HG03460 (cell line): ENCODE data around the gene ANO8.

ENCODE experiments used
- ATAC-seq: cut with Tn5 transposase; IDR thresholded peaks from one replicate; pipeline ENCODE4 v1.9.1; 2021; ENCODE audit not compliant: unreplicated experiment

ANO8 gene

DNA sequence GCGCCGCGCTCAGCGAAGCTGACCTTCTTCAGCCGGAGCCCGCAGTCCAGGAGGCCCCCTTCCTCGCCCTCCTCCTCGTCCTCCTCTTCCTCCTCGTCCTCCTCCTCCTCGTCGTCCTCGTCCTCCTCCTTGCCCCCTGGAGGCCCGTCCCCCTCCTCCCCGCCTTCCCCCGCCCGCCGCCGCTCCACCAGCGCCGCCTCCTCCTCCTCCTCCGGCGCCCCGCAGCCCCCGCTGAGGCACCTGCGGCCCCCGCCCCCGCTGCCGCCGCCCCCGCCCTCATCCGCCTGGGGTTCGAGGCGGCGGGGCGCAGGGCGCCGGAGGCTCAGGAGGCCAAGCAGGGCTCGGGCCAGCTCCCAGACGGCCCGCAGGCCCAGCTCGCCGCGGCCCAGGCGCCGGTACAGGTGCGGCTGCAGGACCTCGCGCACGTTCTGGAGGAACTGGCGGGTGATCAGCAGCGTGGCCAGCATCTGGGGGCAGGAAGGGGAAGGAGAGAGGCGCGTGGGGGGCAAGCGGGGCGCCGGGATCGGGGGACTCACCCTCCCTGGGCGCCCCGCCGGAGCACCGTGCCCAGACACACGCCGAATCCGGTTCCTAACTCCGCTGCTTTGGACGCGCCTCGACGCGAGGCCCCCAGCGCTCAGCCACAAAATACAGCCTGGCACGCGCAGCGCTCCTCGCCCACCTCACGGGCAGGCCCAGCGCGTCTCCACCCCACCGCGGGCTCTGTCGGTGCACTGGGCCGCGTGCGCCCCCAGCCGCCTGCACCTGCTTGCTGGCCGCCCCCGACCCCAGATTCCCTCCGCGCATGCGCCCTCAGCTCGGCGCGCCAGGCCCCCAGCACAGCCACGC lies 5.9 kb downstream of the ANO8 start:
- no peak for ATAC-seq

DNA sequence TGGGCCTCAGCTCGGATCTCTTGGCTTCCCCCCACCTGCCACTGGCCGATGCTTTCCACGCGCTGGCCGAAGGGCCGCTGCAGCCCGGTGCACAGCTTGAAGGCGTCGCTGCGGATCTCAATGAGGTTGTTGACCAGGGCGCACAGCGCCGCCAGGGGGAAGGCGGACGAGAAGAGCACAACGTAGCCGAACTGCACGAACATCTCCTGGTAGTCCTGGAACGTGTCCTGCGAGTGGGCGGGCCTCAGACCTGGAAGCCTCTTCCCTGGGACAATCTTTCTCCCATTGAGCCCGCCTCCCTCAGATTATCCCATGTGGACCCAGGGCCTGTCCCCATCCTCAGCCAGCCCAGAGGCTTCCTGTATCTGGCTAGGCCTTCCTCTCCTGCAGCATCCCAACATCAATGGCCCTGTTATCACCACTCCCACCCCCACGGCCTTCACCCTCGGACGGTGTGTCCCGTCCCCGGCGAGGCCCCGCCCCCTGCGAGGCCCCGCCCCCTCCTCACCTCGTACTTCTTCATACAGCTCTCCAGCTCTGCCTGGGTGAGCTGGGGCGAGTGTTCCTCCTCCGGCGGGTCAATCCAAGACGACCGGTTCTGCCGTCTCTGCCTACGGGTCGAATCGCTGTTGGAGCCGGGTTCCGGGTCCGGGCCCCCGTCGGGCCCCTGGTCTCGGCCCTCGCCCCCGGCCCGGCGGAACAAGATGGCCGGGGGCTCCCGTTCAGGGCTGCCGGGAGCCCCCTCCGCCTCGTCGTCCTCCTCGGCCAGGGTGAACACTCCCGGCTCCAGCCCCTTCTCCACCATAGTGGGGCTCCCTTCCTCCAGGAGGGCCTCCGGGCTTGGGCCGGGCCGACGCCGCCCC lies 6.8 kb downstream of the ANO8 start:
- no peak for ATAC-seq

DNA sequence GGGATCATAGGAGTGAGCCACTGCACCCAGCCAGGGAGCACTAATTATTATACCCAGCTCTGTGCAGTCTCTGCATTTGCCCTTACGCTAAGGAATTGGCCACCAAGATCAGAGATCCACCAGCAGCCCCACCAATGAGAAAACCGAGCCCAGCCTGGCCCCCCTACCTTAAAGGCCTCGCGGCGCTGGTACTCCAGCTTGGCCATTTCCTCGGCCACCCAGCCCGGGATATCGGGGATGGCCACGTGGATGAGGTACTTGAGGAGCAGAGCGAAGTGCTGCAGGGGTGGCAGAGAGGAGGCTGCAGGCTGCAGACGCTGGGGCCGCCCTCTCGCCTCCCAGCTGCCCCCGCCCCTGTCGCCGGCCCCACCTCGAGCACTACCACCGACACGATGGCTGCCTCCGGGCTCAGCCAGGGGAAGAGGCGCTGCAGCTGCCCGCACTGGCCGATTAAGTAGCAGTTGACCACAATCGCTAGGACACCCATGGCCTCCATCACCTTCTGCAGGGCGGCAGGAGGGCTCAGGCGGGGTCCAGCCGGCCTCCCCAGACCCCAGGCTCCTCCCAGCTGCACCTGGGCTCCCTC lies 7.5 kb downstream of the ANO8 start:
- no peak for ATAC-seq

DNA sequence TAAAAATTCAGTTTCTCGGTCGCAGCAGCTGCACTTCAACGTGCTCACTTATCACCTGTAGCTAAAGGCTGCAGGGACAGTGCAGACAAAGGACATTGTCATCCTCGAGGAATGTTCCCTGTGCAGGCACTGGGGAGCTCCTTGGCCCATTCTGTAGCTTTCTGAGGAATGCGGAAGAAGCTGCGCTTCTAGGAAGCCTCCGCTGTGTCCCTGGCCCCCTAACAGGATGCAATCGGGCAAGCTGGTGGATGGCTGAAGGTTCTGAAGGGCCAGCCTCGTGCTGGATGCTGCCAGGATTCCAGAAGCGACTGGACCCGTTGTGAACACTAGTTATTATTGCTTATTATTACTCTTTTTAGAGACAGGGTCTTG lies 8.1 kb downstream of the ANO8 start:
- ATAC-seq, result no peak

DNA sequence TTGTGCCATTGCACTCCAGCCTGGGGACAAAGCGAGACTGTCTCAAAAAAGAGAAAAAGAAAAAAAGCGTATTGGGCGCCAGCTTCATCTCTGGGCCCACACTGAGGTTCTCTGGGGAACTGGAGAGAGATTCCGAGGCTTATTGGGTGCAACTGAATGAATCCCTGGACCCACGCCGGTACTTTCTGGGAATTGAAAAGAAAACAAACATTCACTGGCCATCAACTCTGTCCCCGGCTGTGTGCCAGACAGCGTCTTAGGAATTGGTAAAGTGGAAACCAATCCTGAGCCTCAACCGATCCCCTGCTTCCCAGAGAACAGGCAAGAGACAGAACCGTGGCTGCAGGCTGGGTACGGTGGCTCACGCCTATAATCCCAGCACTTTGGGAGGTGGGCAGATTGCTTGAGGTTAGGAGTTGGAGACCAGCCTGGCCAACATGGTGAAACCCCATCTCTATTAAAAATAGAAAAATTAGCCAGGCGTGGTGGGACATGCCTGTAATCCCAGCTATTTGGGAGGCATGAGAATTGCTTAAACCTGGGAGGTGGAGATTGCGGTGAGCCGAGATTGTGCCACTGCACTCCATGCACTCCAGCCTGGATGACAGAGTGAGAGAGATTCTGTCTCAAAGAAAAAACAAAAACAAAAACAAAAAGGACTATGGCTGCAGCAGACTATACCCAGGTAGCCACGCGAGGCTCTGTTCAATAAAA lies 8.6 kb downstream of the ANO8 start:
- no peak for ATAC-seq

- no peak for ATAC-seq
These were observed 9.5 kb downstream of the ANO8 start for GRCh38 chr19:17325133-17325532.

DNA sequence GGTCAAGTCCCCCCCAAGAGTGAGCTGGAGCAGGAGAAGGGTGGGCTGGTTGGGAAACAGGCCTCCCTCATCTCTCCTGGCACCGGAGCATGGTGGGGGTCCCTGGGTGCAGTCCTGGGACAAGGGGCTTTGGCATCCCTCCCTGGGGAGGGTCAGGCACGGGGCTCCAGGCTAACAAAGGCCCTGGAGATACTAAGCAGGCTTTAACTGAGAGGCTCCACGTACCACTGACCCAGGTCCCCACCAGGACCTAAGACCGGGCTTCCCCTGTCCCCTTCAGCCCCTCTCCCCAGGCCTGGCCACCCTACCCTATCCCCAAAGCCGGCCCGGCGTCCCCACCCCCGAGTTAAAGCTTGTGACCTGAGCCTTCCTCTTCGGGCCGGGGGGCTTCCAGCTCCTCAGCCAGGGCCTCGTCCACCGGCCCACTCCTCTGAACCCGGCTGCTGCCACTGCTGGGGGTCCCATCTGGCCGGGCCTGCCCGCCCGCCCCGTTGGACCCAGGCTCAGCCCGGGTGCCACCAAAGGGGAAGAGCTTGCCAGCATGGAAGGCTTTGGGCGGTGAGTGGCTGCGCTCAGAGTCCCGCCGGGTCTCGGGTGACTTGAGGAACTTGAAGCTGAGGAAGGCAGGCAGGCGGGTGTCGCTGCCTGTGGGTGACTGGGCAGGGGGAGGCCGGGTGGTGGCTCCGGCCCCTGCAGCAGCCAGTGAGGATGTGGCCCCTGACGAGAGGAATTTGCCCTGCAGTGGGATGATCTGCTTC lies 10.1 kb downstream of the ANO8 start:
- ATAC-seq, result no peak

DNA sequence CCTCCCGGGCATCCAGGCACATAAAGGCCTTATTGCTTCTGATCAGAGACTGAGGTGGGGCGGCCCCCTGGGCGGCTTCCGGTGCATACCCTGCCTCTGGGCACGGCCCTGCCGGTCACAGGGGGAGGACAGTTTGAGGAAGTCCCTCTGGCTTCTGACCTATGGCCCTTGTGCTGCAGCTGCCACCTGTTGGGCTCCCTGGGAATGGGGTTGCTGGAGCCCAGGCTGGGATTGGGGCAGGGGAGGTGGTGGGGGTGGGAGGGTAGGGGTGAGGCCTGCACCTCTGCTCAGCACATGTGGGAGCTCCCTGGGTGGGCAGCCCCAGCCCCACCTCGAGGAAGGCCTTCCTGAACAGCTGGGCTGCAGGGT lies 10.7 kb downstream of the ANO8 start:
- ATAC-seq, result no peak

DNA sequence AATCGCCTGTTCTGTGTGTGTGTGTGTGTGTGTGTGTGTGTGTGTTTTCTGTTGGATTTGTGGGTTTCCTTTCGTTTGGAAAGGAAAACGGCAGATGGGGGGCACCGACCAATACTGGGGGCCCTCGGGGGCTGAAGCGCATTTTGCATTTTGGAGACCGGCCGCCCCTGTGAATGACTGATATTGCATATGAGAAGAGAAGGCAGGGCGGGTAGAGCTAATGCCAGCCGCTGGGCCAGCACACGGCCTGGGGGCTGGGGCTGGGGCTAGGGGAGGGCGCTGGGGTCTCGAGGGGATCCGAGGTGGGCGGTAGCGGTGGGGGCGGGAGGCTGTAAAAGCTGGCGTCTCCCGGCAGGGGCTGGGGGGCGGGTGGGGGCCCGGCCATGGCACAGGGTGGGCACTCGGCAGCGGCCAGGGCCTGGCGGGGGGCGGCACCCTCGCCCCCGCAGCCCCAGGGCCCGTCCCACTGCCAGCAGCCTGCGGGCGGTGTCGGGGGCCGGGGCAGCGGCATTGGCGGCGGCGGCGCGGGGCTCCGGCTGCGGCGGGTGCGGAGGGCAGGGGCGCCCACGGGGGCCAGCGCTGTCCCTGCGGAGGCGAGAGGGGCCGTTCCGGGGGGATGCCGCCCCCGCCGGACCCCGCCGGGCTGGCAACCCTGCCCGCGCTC lies 11.2 kb downstream of the ANO8 start:
- ATAC-seq, result no peak

DNA sequence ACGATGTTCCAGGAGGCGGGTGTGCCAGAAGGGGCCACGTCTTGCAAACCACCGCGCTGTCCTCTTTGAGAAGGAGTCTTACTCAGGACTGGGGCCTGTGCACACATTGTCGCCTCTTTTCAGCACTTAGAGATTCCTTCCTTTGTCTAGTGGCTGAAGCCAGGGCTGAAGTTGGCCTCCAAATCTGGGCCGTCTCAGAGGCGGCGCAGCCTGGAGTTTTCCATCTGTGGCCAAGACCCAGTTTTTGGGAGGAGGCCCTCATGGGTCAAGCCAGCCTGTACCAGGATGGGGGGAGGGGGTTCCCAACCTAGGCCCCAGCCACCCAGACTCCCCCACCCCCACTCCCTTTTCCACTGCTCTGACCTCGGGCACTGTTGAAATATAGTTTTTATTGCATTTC lies 11.8 kb downstream of the ANO8 start:
- no peak for ATAC-seq

DNA sequence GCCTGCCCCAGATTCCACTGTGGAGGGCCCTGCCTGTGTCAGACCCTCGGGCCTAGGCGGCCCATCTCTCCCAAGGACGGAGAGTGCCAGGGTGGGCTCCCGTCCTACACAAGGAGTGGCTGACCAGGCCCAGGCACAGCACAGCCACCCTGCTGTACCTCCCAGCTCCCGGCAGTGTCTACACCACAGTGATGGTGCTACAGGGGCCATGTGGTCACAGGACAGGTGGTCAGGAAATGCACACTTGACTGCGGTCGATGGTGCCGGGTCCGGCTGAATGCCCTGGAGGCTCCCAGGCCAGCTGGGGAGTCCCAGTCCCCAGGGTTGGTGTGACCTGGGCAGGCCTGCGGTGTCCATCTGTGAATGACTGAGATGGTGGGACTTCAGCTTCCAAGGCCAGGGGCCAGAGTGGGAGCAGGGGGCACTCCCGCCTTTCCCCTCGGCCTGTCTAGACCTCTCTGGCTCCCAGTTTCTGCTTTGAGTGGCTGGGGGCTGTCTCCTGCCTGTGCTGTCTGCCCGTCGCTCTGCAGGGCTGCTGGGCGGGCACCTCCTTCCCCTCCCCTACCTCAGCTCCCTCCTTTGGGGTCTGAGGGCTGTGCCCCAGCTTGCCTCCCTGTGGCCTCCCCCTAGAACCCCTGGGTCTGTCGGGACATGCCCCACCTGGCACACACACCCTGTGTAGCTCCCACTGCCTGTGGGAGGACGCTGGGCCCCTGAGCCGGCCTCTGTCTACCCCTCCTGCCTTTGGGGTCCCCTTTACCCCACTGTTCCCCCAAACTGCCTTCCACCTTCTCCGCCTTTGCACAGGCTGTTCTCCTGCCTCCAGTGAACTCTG lies 12.8 kb downstream of the ANO8 start:
- ATAC-seq, result no peak

DNA sequence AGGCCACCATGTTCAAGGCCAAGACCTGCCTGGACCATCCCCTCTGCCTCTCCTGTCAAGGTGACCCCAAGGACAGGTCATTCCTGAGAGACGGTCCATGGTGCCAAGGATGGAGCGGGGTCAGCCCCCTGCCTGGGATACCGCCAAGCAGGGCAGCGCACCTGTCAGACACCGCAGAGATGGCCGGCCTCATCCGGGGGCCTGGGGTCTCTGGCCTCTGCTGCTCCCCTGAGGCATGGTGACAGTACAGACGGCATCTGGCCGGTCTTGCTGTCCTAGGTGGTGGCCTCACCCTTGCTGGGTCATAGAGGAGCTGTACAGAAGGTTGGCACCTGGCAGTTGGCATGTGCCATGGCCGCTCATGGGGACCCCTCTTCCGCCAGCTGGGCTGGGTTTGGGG lies 14.2 kb downstream of the ANO8 start:
- ATAC-seq, result no peak

DNA sequence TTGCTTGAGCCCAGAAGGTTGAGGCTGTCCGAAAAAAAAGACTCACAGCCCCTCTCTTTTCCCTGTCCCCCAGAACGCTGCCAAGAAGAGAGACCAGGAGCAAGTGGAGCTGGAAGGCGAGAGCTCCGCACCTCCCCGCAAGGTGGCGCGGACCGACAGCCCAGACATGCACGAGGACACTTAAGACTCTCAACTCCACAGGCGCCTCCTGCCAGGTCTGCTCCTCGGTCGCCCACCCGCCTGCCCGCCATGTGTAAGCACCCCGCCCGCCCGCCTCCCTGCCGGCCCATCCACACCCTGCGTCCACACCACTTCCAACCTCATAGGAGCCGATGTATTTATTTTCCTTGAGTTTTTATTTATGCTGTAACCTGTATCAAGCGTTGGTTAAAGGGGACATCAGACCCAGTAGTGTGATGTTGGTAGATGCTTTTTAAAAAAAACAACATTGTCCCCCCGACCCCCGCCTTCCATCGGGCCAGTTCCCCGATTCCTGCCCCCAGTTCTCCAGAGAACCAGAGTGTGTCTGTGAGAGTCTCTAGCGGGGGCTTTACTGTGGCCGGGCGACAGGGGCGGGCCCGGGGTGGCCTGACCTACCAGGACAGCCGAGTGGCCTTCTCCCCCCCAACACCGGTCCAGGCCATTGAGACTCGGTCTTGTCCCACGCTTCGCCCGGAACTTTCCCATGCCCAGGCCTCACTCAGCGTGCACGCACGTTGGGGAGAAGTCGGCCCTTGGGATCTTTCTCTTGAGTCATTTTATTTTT lies 15.0 kb downstream of the ANO8 start:
- ATAC-seq, result no peak

DNA sequence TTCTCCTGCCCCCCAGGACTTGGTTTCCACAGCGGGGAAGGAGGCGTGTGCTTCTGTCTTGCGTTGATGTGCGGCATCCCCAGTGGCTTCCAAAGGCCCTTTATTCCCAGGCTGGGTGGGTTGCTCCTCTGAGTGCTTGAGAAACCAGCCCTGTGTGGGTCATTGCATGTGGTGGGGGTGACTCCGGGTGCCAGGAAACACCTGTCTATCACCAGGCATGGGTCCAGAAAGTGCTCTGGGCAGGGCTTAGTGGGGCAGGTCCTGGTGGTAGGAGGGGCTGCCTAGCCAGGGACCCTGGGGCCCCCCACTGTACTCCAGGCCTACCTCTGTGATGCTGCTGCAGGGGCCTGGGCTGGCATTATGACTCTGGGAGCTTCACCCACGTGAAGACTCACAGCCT lies 15.7 kb downstream of the ANO8 start:
- no peak for ATAC-seq

DNA sequence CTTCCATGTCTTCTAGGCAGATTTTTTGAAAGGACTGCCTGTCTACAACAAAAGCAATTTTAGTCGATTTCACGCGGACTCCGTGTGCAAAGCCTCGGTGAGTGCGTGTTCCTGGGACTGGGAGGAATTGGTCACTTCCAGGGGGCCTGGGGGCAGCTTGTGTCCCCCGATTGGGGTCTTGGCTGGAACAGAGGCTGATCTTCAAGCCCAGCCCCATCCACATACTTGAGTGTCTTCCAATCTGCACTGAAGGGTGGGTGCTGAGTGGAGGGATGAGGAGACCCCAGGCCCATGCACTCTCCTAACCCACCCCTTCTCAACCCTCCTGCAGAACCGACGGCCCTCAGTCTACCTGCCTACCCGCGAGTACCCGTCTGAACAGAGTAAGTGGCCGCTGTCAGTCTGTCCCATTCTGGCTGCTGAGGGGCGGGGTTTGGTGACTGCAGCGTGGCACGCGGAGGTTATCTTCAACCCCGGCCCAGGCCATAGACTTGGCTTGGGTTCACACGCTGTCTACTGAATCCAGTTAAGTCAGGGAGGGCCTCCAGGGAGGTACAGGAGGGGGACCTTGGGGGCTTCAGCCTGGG lies 20.6 kb downstream of the ANO8 start:
- ATAC-seq, result no peak

GRCh38 chr19:17312189-17313113 lies 22.2 kb downstream of the ANO8 start:
- ATAC-seq, result no peak
